ENCODE measurements around the gene CALCOCO1.

- no peak for TF ChIP-seq GATA3 (IDR thresholded peaks at IDR 0.05; ENCODE audit: low read depth, low read length)
- TF ChIP-seq GATA2 (IDR thresholded peaks at IDR 0.05; ENCODE audit: low read depth, low read length), result no peak
These were observed 32.0 kb upstream of the CALCOCO1 start for GRCh38 chr12:53759261-53759660.
